ENCODE data around the gene TRPV3.
A peak's percentile ranks its signal among the peaks of the same experiment; 100 is the strongest.

TRPV3 gene

GRCh38 chr17:3544365-3544764, 13.2 kb downstream of the TRPV3 start:
- Histone ChIP-seq H3K4me1 (ENCODE audit: control insufficient read depth in 1 of 2, insufficient read depth in 2 of 2, low read length in 2 of 2) (no peaks in the 10 kb centered on the region), H3K36me3 (ENCODE audit: control insufficient read depth in 1 of 2, insufficient read depth in 2 of 2, low read length in 2 of 2) (no peaks in the 10 kb centered on the region), H3K27me3 (ENCODE audit: low read depth, low read length) (no peaks in the 10 kb centered on the region), H3K4me3 (ENCODE audit: low read depth in 1 of 2, low read length in 2 of 2) (no peak overlapping the region), H3K9me3 (ENCODE audit: control insufficient read depth in 1 of 2, low read length in 2 of 2) (no peaks in the 10 kb centered on the region), H3K27ac (ENCODE audit: low read length) (no peak overlapping the region)

- Histone ChIP-seq H3K27me3 (ENCODE audit: low read depth, low read length) (no peaks in the 10 kb centered on the region), H3K36me3 (ENCODE audit: control insufficient read depth in 1 of 2, insufficient read depth in 2 of 2, low read length in 2 of 2) (no peaks in the 10 kb centered on the region), H3K4me1 (ENCODE audit: control insufficient read depth in 1 of 2, insufficient read depth in 2 of 2, low read length in 2 of 2) (no peaks in the 10 kb centered on the region), H3K4me3 (ENCODE audit: low read depth in 1 of 2, low read length in 2 of 2) (no peak overlapping the region), H3K27ac (ENCODE audit: low read length) (no peak overlapping the region), H3K9me3 (ENCODE audit: control insufficient read depth in 1 of 2, low read length in 2 of 2) (no peaks in the 10 kb centered on the region)
Measured at GRCh38 chr17:3543453-3543852, 14.2 kb downstream of the TRPV3 start.

GRCh38 chr17:3542410-3543088, 15.1 kb downstream of the TRPV3 start:
- Histone ChIP-seq H3K36me3 (ENCODE audit: control insufficient read depth in 1 of 2, insufficient read depth in 2 of 2, low read length in 2 of 2) (no peaks in the 10 kb centered on the region), H3K27me3 (ENCODE audit: low read depth, low read length) (no peaks in the 10 kb centered on the region), H3K27ac (ENCODE audit: low read length) (no peak overlapping the region), H3K4me3 (ENCODE audit: low read depth in 1 of 2, low read length in 2 of 2) (no peak overlapping the region), H3K4me1 (ENCODE audit: control insufficient read depth in 1 of 2, insufficient read depth in 2 of 2, low read length in 2 of 2) (no peaks in the 10 kb centered on the region), H3K9me3 (ENCODE audit: control insufficient read depth in 1 of 2, low read length in 2 of 2) (no peaks in the 10 kb centered on the region)

- Histone ChIP-seq H3K36me3 (ENCODE audit: control insufficient read depth in 1 of 2, insufficient read depth in 2 of 2, low read length in 2 of 2) (no peaks in the 10 kb centered on the region), H3K4me3 (ENCODE audit: low read depth in 1 of 2, low read length in 2 of 2) (no peak overlapping the region), H3K4me1 (ENCODE audit: control insufficient read depth in 1 of 2, insufficient read depth in 2 of 2, low read length in 2 of 2) (peaks cover 0 to 8% of the 10 kb centered on the region in 2 donors), H3K27ac (ENCODE audit: low read length) (no peak overlapping the region), H3K27me3 (ENCODE audit: low read depth, low read length) (no peaks in the 10 kb centered on the region), H3K9me3 (ENCODE audit: control insufficient read depth in 1 of 2, low read length in 2 of 2) (no peaks in the 10 kb centered on the region)
Measured at GRCh38 chr17:3539881-3540540, 17.6 kb downstream of the TRPV3 start.

GRCh38 chr17:3536716-3537115, 20.9 kb downstream of the TRPV3 start:
- Histone ChIP-seq H3K36me3 (ENCODE audit: control insufficient read depth in 1 of 2, insufficient read depth in 2 of 2, low read length in 2 of 2) (no peaks in the 10 kb centered on the region), H3K27ac (ENCODE audit: low read length) (no peak overlapping the region), H3K4me1 (ENCODE audit: control insufficient read depth in 1 of 2, insufficient read depth in 2 of 2, low read length in 2 of 2) (peaks cover 0 to 11% of the 10 kb centered on the region in 2 donors), H3K9me3 (ENCODE audit: control insufficient read depth in 1 of 2, low read length in 2 of 2) (no peaks in the 10 kb centered on the region), H3K27me3 (ENCODE audit: low read depth, low read length) (no peaks in the 10 kb centered on the region), H3K4me3 (ENCODE audit: low read depth in 1 of 2, low read length in 2 of 2) (no peak overlapping the region)

- H3K27ac ChIP-seq (ENCODE audit: low read length), result no peak overlapping the region
- H3K4me1 ChIP-seq (ENCODE audit: control insufficient read depth in 1 of 2, insufficient read depth in 2 of 2, low read length in 2 of 2), result peaks cover 0 to 13% of the 10 kb centered on the region in 2 donors
- H3K9me3 ChIP-seq (ENCODE audit: control insufficient read depth in 1 of 2, low read length in 2 of 2), result no peaks in the 10 kb centered on the region
- no peaks in the 10 kb centered on the region for H3K36me3 ChIP-seq (ENCODE audit: control insufficient read depth in 1 of 2, insufficient read depth in 2 of 2, low read length in 2 of 2)
- H3K4me3 ChIP-seq (ENCODE audit: low read depth in 1 of 2, low read length in 2 of 2), result peak overlapping the region; percentile 52 to 60
- H3K27me3 ChIP-seq (ENCODE audit: low read depth, low read length), result no peaks in the 10 kb centered on the region
Measured at GRCh38 chr17:3535253-3535995, 22.2 kb downstream of the TRPV3 start.

- no peaks in the 10 kb centered on the region for H3K36me3 ChIP-seq (ENCODE audit: control insufficient read depth in 1 of 2, insufficient read depth in 2 of 2, low read length in 2 of 2)
- H3K9me3 ChIP-seq (ENCODE audit: control insufficient read depth in 1 of 2, low read length in 2 of 2), result no peaks in the 10 kb centered on the region
- H3K4me1 ChIP-seq (ENCODE audit: control insufficient read depth in 1 of 2, insufficient read depth in 2 of 2, low read length in 2 of 2), result peaks cover 0 to 14% of the 10 kb centered on the region in 2 donors
- no peak overlapping the region for H3K27ac ChIP-seq (ENCODE audit: low read length)
- no peaks in the 10 kb centered on the region for H3K27me3 ChIP-seq (ENCODE audit: low read depth, low read length)
- H3K4me3 ChIP-seq (ENCODE audit: low read depth in 1 of 2, low read length in 2 of 2), result no peak overlapping the region
Measured at GRCh38 chr17:3534881-3535252, 22.7 kb downstream of the TRPV3 start.

GRCh38 chr17:3533752-3534151, 23.9 kb downstream of the TRPV3 start:
- Histone ChIP-seq H3K4me1 (ENCODE audit: control insufficient read depth in 1 of 2, insufficient read depth in 2 of 2, low read length in 2 of 2) (peaks cover 2 to 14% of the 10 kb centered on the region in 2 donors), H3K4me3 (ENCODE audit: low read depth in 1 of 2, low read length in 2 of 2) (no peak overlapping the region), H3K27me3 (ENCODE audit: low read depth, low read length) (no peaks in the 10 kb centered on the region), H3K27ac (ENCODE audit: low read length) (no peak overlapping the region), H3K36me3 (ENCODE audit: control insufficient read depth in 1 of 2, insufficient read depth in 2 of 2, low read length in 2 of 2) (no peaks in the 10 kb centered on the region), H3K9me3 (ENCODE audit: control insufficient read depth in 1 of 2, low read length in 2 of 2) (no peaks in the 10 kb centered on the region)

- Histone ChIP-seq H3K9me3 (ENCODE audit: control insufficient read depth in 1 of 2, low read length in 2 of 2) (no peaks in the 10 kb centered on the region), H3K27ac (ENCODE audit: low read length) (no peak overlapping the region), H3K27me3 (ENCODE audit: low read depth, low read length) (no peaks in the 10 kb centered on the region), H3K36me3 (ENCODE audit: control insufficient read depth in 1 of 2, insufficient read depth in 2 of 2, low read length in 2 of 2) (no peaks in the 10 kb centered on the region), H3K4me3 (ENCODE audit: low read depth in 1 of 2, low read length in 2 of 2) (no peak overlapping the region), H3K4me1 (ENCODE audit: control insufficient read depth in 1 of 2, insufficient read depth in 2 of 2, low read length in 2 of 2) (peaks cover 2 to 14% of the 10 kb centered on the region in 2 donors)
Measured at GRCh38 chr17:3532859-3533142, 24.8 kb downstream of the TRPV3 start.

GRCh38 chr17:3532106-3532858, 25.3 kb downstream of the TRPV3 start:
- Histone ChIP-seq H3K4me3 (ENCODE audit: low read depth in 1 of 2, low read length in 2 of 2) (no peak overlapping the region), H3K36me3 (ENCODE audit: control insufficient read depth in 1 of 2, insufficient read depth in 2 of 2, low read length in 2 of 2) (no peaks in the 10 kb centered on the region), H3K27ac (ENCODE audit: low read length) (no peak overlapping the region), H3K27me3 (ENCODE audit: low read depth, low read length) (no peaks in the 10 kb centered on the region), H3K9me3 (ENCODE audit: control insufficient read depth in 1 of 2, low read length in 2 of 2) (no peaks in the 10 kb centered on the region), H3K4me1 (ENCODE audit: control insufficient read depth in 1 of 2, insufficient read depth in 2 of 2, low read length in 2 of 2) (peaks cover 2 to 14% of the 10 kb centered on the region in 2 donors)
